DOHH2 (cell line): Measurements from ENCODE around the gene AFAP1.

Experiments used
- H3F3A ChIP-seq: fragments of 200-600 bp; sonication (generic), shearing (Covaris generic); 2 replicates; pipeline ENCODE4 v1.6.0; 2016; ENCODE audit warnings: antibody characterized with exemption, mild to moderate bottlenecking; ENCODE audit not compliant: control insufficient read depth, insufficient read depth
- H3K27ac ChIP-seq: fragments of 200-600 bp; sonication (generic); 2 replicates; pipeline ENCODE4 v1.5.1; 2014; ENCODE audit warnings: low read depth, mild to moderate bottlenecking, low read length, moderate library complexity
- H3K27me3 ChIP-seq: fragments of 200-600 bp; sonication (generic); 2 replicates; pipeline ENCODE4 v1.6.1; 2014; ENCODE audit warnings: mild to moderate bottlenecking, low read length, mixed read lengths; ENCODE audit not compliant: control insufficient read depth
- H3K36me3 ChIP-seq: fragments of 200-600 bp; sonication (generic); 2 replicates; pipeline ENCODE4 v1.6.1; 2014; ENCODE audit warnings: mild to moderate bottlenecking, low read length, moderate library complexity, mixed read lengths; ENCODE audit not compliant: control insufficient read depth
- H3K4me1 ChIP-seq: fragments of 200-600 bp; sonication (generic); 2 replicates; pipeline ENCODE4 v1.6.1; 2014; ENCODE audit warnings: mild to moderate bottlenecking, low read length, mixed read lengths; ENCODE audit not compliant: control insufficient read depth
- H3K4me2 ChIP-seq: fragments of 200-600 bp; sonication (generic); 2 replicates; pipeline ENCODE4 v1.6.0; 2014; ENCODE audit warnings: mild to moderate bottlenecking, low read length, moderate library complexity
- H3K4me3 ChIP-seq: fragments of 200-600 bp; sonication (generic); 2 replicates; pipeline ENCODE4 v1.5.1; 2014; ENCODE audit warnings: mild to moderate bottlenecking, low read length, mixed read lengths
- H3K79me2 ChIP-seq: fragments of 200-600 bp; sonication (generic); 2 replicates; pipeline ENCODE4 v1.6.1; 2014; ENCODE audit warnings: mild to moderate bottlenecking, low read length, mixed read lengths; ENCODE audit not compliant: control insufficient read depth
- H3K9me2 ChIP-seq: fragments of 200-600 bp; sonication (generic); replicated peaks from 2 replicates; pipeline ENCODE4 v1.6.1; 2014; ENCODE audit warnings: mild to moderate bottlenecking, low read length, mixed read lengths; ENCODE audit not compliant: control insufficient read depth
- H3K9me3 ChIP-seq: fragments of 200-600 bp; sonication (generic); 2 replicates; pipeline ENCODE4 v1.6.1; 2014; ENCODE audit warnings: antibody characterized with exemption, low read length, mixed read lengths; ENCODE audit not compliant: control insufficient read depth, insufficient read depth
- H4K20me1 ChIP-seq: fragments of 200-600 bp; sonication (generic); 2 replicates; pipeline ENCODE4 v1.6.0; 2014; ENCODE audit warnings: low read depth, mild to moderate bottlenecking, antibody characterized with exemption, low read length, moderate library complexity; ENCODE audit not compliant: control insufficient read depth, insufficient read depth
- CTCF ChIP-seq: fragments of 200-600 bp; sonication (generic); IDR thresholded peaks from one replicate; pipeline ENCODE4 v1.5.1; 2014; ENCODE audit warnings: antibody characterized with exemption, mild to moderate bottlenecking, low read depth, low read length; ENCODE audit not compliant: poor library complexity, severe bottlenecking
- EZH2phosphoT487 ChIP-seq: fragments of 200-600 bp; sonication (generic); IDR thresholded peaks from 2 replicates; pipeline ENCODE4 v1.6.1; 2017; ENCODE audit warnings: borderline replicate concordance, mild to moderate bottlenecking, antibody characterized with exemption, low read length, moderate library complexity, mixed read lengths

AFAP1 gene

GRCh38 chr4:7717161-7717560, 222.5 kb downstream of the AFAP1 start:
- no peaks in the 10 kb centered on the region for H3F3A ChIP-seq
- peaks cover 6% of the 10 kb centered on the region; the same call in 1 of the 2 replicates for H3K4me1 ChIP-seq
- H3K27me3 ChIP-seq: 0 out of 2 replicates have a peak, but pooled peaks cover 2% of the 10 kb centered on the region
- H4K20me1 ChIP-seq: no peaks in the 10 kb centered on the region
- H3K4me3 ChIP-seq: no peak overlapping the region
- no peaks in the 10 kb centered on the region for H3K79me2 ChIP-seq
- no peak overlapping the region for H3K4me2 ChIP-seq
- no peaks in the 10 kb centered on the region for H3K9me2 ChIP-seq
- H3K9me3 ChIP-seq: no peaks in the 10 kb centered on the region
- no peaks in the 10 kb centered on the region for H3K36me3 ChIP-seq
- TF ChIP-seq CTCF (no peak), EZH2phosphoT487 (no peak)
- H3K27ac ChIP-seq: no peak overlapping the region

DNA sequence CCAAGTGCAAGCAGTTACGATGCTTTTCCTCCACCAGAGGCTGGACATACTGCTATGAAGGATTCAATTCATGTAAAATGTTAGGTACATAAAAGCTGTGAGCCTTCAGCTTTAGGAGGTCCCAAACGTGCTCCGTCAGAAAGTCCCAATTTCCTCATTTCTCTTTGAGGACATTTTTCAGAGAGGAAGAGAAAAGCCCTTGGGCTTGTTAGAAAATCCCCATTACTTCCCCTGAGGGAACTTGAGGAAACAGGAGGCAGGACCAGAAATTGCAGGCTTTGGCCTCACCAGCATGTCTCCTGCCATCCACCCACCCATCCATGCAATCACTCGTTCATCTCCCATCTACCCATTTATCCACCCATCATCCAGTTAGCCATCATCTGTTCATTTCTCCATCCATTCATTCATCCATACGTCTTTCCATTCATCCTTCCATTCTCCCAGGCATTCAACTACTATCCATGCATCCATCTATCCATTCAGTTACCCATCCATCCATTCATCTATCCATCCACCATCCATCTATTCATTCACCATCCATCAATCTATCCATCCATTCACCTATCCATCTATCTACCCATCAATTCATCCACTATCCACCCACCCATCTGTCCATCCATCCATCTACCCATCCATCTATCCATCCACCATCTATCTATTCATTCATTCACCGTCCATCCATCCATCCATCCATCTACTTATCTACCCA, 223.5 kb downstream of the AFAP1 start:
- TF ChIP-seq EZH2phosphoT487 (no peak), CTCF (no peak)

GRCh38 chr4:7715271-7716009, 224.2 kb downstream of the AFAP1 start:
- Histone ChIP-seq H3K36me3 (no peaks in the 10 kb centered on the region), H3K4me1 (peaks cover 6% of the 10 kb centered on the region; the same call in 1 of the 2 replicates), H3K9me3 (no peaks in the 10 kb centered on the region), H3K27me3 (0 out of 2 replicates have a peak, but pooled peaks cover 2% of the 10 kb centered on the region), H3K9me2 (no peaks in the 10 kb centered on the region), H3K27ac (no peak overlapping the region), H3K4me2 (no peak overlapping the region), H4K20me1 (no peaks in the 10 kb centered on the region), H3K4me3 (no peak overlapping the region), H3K79me2 (no peaks in the 10 kb centered on the region), H3F3A (no peaks in the 10 kb centered on the region)
- TF ChIP-seq EZH2phosphoT487 (no peak), CTCF (no peak)

More for the DNA sequence above, 223.5 kb downstream of the AFAP1 start:
- no peaks in the 10 kb centered on the region for H4K20me1 ChIP-seq
- H3K27me3 ChIP-seq: 0 out of 2 replicates have a peak, but pooled peaks cover 2% of the 10 kb centered on the region
- H3K36me3 ChIP-seq: no peaks in the 10 kb centered on the region
- H3K9me2 ChIP-seq: no peaks in the 10 kb centered on the region
- no peak overlapping the region for H3K4me3 ChIP-seq
- H3F3A ChIP-seq: no peaks in the 10 kb centered on the region
- peaks cover 6% of the 10 kb centered on the region; the same call in 1 of the 2 replicates for H3K4me1 ChIP-seq
- no peaks in the 10 kb centered on the region for H3K79me2 ChIP-seq
- no peak overlapping the region for H3K27ac ChIP-seq
- no peaks in the 10 kb centered on the region for H3K9me3 ChIP-seq
- no peak overlapping the region for H3K4me2 ChIP-seq
